A549 (cell line): ENCODE results near the gene SLC16A1. TPM values are rescaled to one million over a fixed set of nuclear protein-coding genes. Genes with fewer than 3 reads are reported as not detected.

Experiments
- ATAC-seq, 2 experiments: fragments of 200-7000 bp in 1 of 2; fragments of >200 bp in 1 of 2; cut with Nextera tagmentation in 1 of 2; cut with Tn5 transposase in 1 of 2; 3 replicates each; pipeline versions ENCODE4 v1.8.0 to v1.9.1; 2018 to 2020; ENCODE audit warnings: mild to moderate bottlenecking in 1 of 2, moderate library complexity in 1 of 2
- CTCF ChIA-PET: fragments of 300-600 bp; sonication (Branson Sonifier 250); formaldehyde crosslinking; extraction: SDS; loops from one replicate; lab custom pipeline; 2021; ENCODE audit warnings: antibody characterized with exemption, inconsistent platforms; lab: Yijun Ruan, JAX
- POLR2A ChIA-PET: fragments of 350-600 bp; formaldehyde crosslinking; extraction: SDS; loops from one replicate; lab custom pipeline; 2021; ENCODE audit warnings: antibody characterized with exemption, inconsistent platforms; lab: Yijun Ruan, JAX
- DNase-seq, 2 experiments: peaks; one replicate each; pipeline versions ENCODE4 v3.0.0 to v3.0.0-alpha.2; 2011 to 2016; ENCODE audit warnings: low read depth in 1 of 2, low spot score in 1 of 2
- FAIRE-seq: peaks from 2 replicates; lab custom pipeline; 2011; peaks lifted over from hg19 to GRCh38; lab: Jason Lieb, UNC
- H3K27ac ChIP-seq, 2 experiments: fragments of >200 bp; sonication (Bioruptor Twin); formaldehyde crosslinking; 3 replicates each; pipeline ENCODE4 v1.5.1; 2016 to 2017
- H3K4me1 ChIP-seq: fragments of >200 bp; sonication (Bioruptor Twin); formaldehyde crosslinking; 3 replicates; pipeline ENCODE4 v1.6.1; 2016
- H3K4me2 ChIP-seq: fragments of >200 bp; sonication (Bioruptor Twin); formaldehyde crosslinking; 3 replicates; pipeline ENCODE4 v1.6.1; 2016
- H3K4me3 ChIP-seq: fragments of >200 bp; sonication (Bioruptor Twin); formaldehyde crosslinking; 3 replicates; pipeline ENCODE4 v1.5.1; 2016
- H3K9me3 ChIP-seq: fragments of >200 bp; sonication (Bioruptor Twin); formaldehyde crosslinking; 3 replicates; pipeline ENCODE4 v1.6.1; 2016
- BHLHE40 ChIP-seq: IDR thresholded peaks from 2 replicates; pipeline ENCODE4 v1.6.1; 2012; ENCODE audit warnings: low read depth, low read length, inconsistent platforms
- CBX2 ChIP-seq: fragments of 200-600 bp; sonication (generic); IDR thresholded peaks from 2 replicates; pipeline ENCODE4 v1.6.1; 2016; ENCODE audit warnings: low read depth, mild to moderate bottlenecking, borderline replicate concordance
- CBX8 ChIP-seq: fragments of 200-600 bp; sonication (generic); IDR thresholded peaks from 2 replicates; pipeline ENCODE4 v1.6.1; 2016
- CHD2 ChIP-seq: fragments of 150-350 bp; IDR thresholded peaks from 2 replicates; pipeline ENCODE4 v1.6.1; 2014; ENCODE audit warnings: low read length; ENCODE audit not compliant: partially characterized antibody
- EP300 ChIP-seq, 2 experiments: fragments of >200 bp; sonication (Bioruptor Twin); formaldehyde crosslinking; IDR thresholded peaks; 2 replicates in 1 of 2; 3 replicates in 1 of 2; pipeline ENCODE4 v1.6.1; 2016 to 2017
- ESRRA ChIP-seq: fragments of 150-350 bp; IDR thresholded peaks from 2 replicates; pipeline ENCODE4 v1.6.1; 2014; ENCODE audit warnings: mild to moderate bottlenecking, low read length, borderline replicate concordance
- FOSB ChIP-seq: fragments of 250-450 bp; sonication (Bioruptor Pico); IDR thresholded peaks from 2 replicates; pipeline ENCODE4 v1.5.0; 2020; ENCODE audit warnings: mild to moderate bottlenecking, moderate library complexity
- GATA3 ChIP-seq: IDR thresholded peaks from 2 replicates; pipeline ENCODE4 v1.6.1; 2012; ENCODE audit warnings: borderline replicate concordance
- HOXB5 ChIP-seq: fragments of 250-450 bp; sonication (Bioruptor Pico); IDR thresholded peaks from 2 replicates; pipeline ENCODE4 v1.5.0; 2020; ENCODE audit warnings: mild to moderate bottlenecking, moderate library complexity
- JUN ChIP-seq, 2 experiments: fragments of >200 bp; sonication (Bioruptor Twin); formaldehyde crosslinking; IDR thresholded peaks; 2 replicates in 1 of 2; 3 replicates in 1 of 2; pipeline ENCODE4 v1.6.1; 2016 to 2017
- KDM1A ChIP-seq: fragments of 200-600 bp; sonication (generic); IDR thresholded peaks from 2 replicates; pipeline ENCODE4 v1.6.1; 2016; ENCODE audit warnings: low read depth, mild to moderate bottlenecking
- KDM5A ChIP-seq: fragments of 200-600 bp; sonication (generic); IDR thresholded peaks from 2 replicates; pipeline ENCODE4 v1.6.1; 2016; ENCODE audit warnings: antibody characterized with exemption, mild to moderate bottlenecking
- MAZ ChIP-seq: fragments of 150-350 bp; IDR thresholded peaks from 2 replicates; pipeline ENCODE4 v1.6.1; 2014; ENCODE audit warnings: antibody characterized with exemption, low read depth, low read length, borderline replicate concordance
- NFE2L2 ChIP-seq: fragments of 150-350 bp; conservative IDR thresholded peaks from 2 replicates; pipeline ENCODE4 v1.6.1; 2014; ENCODE audit warnings: low read length
- POLR2A ChIP-seq: IDR thresholded peaks from 2 replicates; pipeline ENCODE4 v1.6.1; 2012; ENCODE audit warnings: mild to moderate bottlenecking, low read length
- RAD21 ChIP-seq, 2 experiments: fragments of >200 bp in 1 of 2; sonication (Bioruptor Twin) in 1 of 2; formaldehyde crosslinking in 1 of 2; IDR thresholded peaks in 1 of 2; conservative IDR thresholded peaks in 1 of 2; 2 replicates in 1 of 2; 3 replicates in 1 of 2; pipeline ENCODE4 v1.6.1; 2012 to 2018; ENCODE audit warnings: inconsistent platforms in 1 of 2
- RARB ChIP-seq: fragments of 250-450 bp; sonication (Bioruptor Pico); IDR thresholded peaks from 2 replicates; pipeline ENCODE4 v1.8.0; 2021; ENCODE audit warnings: mild to moderate bottlenecking, moderate library complexity
- RCOR1 ChIP-seq: fragments of 150-350 bp; IDR thresholded peaks from 2 replicates; pipeline ENCODE4 v1.6.1; 2014; ENCODE audit warnings: antibody characterized with exemption, low read length, low read depth
- RFX5 ChIP-seq: fragments of 450-650 bp; IDR thresholded peaks from 2 replicates; pipeline ENCODE4 v1.7.1; 2014; ENCODE audit warnings: antibody characterized with exemption, mild to moderate bottlenecking, moderate library complexity
- SMC3 ChIP-seq: fragments of >200 bp; sonication (Bioruptor Twin); formaldehyde crosslinking; IDR thresholded peaks from 3 replicates; pipeline ENCODE4 v1.6.1; 2018; ENCODE audit warnings: inconsistent platforms
- ZSCAN20 ChIP-seq: fragments of 250-450 bp; sonication (Bioruptor Pico); IDR thresholded peaks from 2 replicates; pipeline ENCODE4 v1.8.0; 2022; ENCODE audit warnings: mild to moderate bottlenecking, moderate library complexity
- WGBS: methylation state at CpG from one replicate; pipeline ENCODE4 v1.1.6; 2017; ENCODE audit errors: missing lambda C conversion rate; 5-methylcytosine and 5-hydroxymethylcytosine counted together
- polyA plus RNA-seq, 4 experiments: library from polyadenylated mRNA; depleted of rRNA in 3 of 4; stranded (reverse); fragments of >200 nt; fragmentation: RNase III in 1 of 4; extraction: RNeasy Plus Mini Kit Qiagen cat#74134 plus additional on column Dnase treatment in 1 of 4; gene quantifications; 2 replicates in 3 of 4; 3 replicates in 1 of 4; pipeline ENCODE4 v1.2.3, GENCODE V29; 2011 to 2017
- TF ChIP-seq, protein P1 (sequence below): IDR thresholded peaks from 2 replicates; pipeline ENCODE4 v1.6.1; 2012; ENCODE audit warnings: low read depth, borderline replicate concordance
- TF ChIP-seq, protein P2 (sequence below): fragments of 250-450 bp; sonication (Bioruptor Pico); IDR thresholded peaks from 2 replicates; pipeline ENCODE4 v1.5.0; 2021; ENCODE audit warnings: mild to moderate bottlenecking, moderate library complexity, borderline replicate concordance
- TF ChIP-seq, protein P3 (sequence below): fragments of >200 bp; sonication (Bioruptor Twin); formaldehyde crosslinking; IDR thresholded peaks from 3 replicates; pipeline ENCODE4 v1.6.1; 2016

Gene SLC16A1
- polyA plus RNA-seq, 2 of the 4 experiments (the other 2 are of a cell fraction), result 42.7 to 70.2 TPM

DNA sequence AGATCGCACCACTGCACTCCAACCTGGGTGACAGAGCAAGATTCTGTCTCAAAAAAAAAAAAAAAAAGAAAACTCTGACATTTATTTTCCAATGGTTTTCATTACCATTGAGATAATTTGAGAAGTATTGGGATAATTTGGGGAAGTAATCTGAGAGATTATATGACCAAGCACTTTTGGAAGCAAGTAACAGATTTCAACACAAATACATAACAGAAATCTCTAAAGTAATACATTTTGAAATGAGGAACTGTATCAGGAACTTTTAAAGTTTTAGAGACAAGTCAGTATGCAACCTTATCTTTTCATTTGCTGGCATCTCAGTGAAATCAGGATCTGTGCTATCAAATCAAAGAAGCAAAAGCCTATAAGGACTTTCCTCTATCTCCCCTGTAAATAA lies 25.4 kb upstream of the SLC16A1 start:
- Histone ChIP-seq H3K4me1 (no peaks in the 10 kb centered on the region), H3K27ac (no peak overlapping the region), H3K4me3 (no peak overlapping the region), H3K9me3 (no peaks in the 10 kb centered on the region), H3K4me2 (no peak overlapping the region)
- ATAC-seq, result no peak
- no peak for DNase-seq
- ChIA-PET CTCF (no interaction called here), POLR2A (no interaction called here)
- FAIRE-seq, result no peak
- WGBS, result 100% methylated on average over 1 of the region's 1 CpG
- TF ChIP-seq SMC3 (no peak), KDM1A (no peak), NFE2L2 (no peak), JUN (IDR thresholded peaks at IDR 0.05) (no peak), CBX2 (no peak), HOXB5 (CRISPR knock-in tag) (no peak), BHLHE40 (no peak), RAD21 (conservative IDR thresholded peaks at IDR 0.05 in 1 of 2, IDR thresholded peaks at IDR 0.05 in 1 of 2) (no peak), ZSCAN20 (CRISPR knock-in tag) (no peak), RFX5 (no peak), CHD2 (no peak), RARB (CRISPR knock-in tag) (no peak), GATA3 (no peak)
- TF ChIP-seq, protein P1, sequence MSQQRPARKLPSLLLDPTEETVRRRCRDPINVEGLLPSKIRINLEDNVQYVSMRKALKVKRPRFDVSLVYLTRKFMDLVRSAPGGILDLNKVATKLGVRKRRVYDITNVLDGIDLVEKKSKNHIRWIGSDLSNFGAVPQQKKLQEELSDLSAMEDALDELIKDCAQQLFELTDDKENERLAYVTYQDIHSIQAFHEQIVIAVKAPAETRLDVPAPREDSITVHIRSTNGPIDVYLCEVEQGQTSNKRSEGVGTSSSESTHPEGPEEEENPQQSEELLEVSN, result no peak

DNA sequence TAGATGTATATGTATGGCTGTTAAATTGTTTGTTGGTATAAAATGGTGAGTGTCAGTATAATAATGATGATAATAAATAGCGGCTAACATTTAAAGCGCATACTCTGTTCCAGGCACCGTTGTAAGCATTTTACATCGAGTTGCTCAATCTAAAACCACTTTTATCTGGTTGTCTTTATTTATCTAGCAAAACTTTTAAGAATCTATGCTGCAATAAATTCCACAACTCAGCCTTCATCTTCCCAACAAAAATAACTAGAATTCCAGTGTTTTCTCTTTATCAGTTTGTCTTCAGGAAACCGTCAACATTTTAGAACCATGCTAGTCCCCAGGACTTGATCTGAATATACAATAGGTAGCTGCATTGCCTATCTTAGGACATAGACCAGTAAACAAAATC lies 19.3 kb upstream of the SLC16A1 start:
- ATAC-seq (no peak), DNase-seq (no peak), FAIRE-seq (no peak)
- Histone ChIP-seq H3K4me1 (no peaks in the 10 kb centered on the region), H3K9me3 (no peaks in the 10 kb centered on the region), H3K27ac (no peak overlapping the region), H3K4me3 (no peak overlapping the region), H3K4me2 (no peak overlapping the region)
- TF ChIP-seq RCOR1 (no peak), EP300 (IDR thresholded peaks at IDR 0.05) (no peak), RAD21 (conservative IDR thresholded peaks at IDR 0.05 in 1 of 2, IDR thresholded peaks at IDR 0.05 in 1 of 2) (no peak), FOSB (no peak), MAZ (no peak), KDM5A (no peak), ESRRA (no peak), POLR2A (no peak), HOXB5 (CRISPR knock-in tag) (no peak), CBX8 (no peak), SMC3 (no peak)
- TF ChIP-seq, protein P1, result no peak
- TF ChIP-seq, protein P2, sequence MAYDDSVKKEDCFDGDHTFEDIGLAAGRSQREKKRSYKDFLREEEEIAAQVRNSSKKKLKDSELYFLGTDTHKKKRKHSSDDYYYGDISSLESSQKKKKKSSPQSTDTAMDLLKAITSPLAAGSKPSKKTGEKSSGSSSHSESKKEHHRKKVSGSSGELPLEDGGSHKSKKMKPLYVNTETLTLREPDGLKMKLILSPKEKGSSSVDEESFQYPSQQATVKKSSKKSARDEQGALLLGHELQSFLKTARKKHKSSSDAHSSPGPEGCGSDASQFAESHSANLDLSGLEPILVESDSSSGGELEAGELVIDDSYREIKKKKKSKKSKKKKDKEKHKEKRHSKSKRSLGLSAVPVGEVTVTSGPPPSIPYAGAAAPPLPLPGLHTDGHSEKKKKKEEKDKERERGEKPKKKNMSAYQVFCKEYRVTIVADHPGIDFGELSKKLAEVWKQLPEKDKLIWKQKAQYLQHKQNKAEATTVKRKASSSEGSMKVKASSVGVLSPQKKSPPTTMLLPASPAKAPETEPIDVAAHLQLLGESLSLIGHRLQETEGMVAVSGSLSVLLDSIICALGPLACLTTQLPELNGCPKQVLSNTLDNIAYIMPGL (CRISPR knock-in tag), result no peak
- TF ChIP-seq, protein P3, sequence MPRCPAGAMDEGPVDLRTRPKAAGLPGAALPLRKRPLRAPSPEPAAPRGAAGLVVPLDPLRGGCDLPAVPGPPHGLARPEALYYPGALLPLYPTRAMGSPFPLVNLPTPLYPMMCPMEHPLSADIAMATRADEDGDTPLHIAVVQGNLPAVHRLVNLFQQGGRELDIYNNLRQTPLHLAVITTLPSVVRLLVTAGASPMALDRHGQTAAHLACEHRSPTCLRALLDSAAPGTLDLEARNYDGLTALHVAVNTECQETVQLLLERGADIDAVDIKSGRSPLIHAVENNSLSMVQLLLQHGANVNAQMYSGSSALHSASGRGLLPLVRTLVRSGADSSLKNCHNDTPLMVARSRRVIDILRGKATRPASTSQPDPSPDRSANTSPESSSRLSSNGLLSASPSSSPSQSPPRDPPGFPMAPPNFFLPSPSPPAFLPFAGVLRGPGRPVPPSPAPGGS, result no peak
- WGBS, result 90% methylated on average over 5 of the region's 5 CpGs
- CTCF ChIA-PET, result interaction anchor here (0.7 kb wide), 1 partner anchor 166 kb away, joined by 3 read pairs; no protein-coding TSS in a partner anchor
- POLR2A ChIA-PET, result no interaction called here
